Mammary epithelial cell (primary cell): ENCODE data around the gene FYB2.

Experiments used
- EZH2 ChIP-seq: IDR thresholded peaks from 2 replicates; pipeline ENCODE4 v1.6.1; 2012; ENCODE audit warnings: low read length, inconsistent platforms, borderline replicate concordance
- TF ChIP-seq, protein P1 (sequence below), 2 donors: IDR thresholded peaks in 1 of 2; conservative IDR thresholded peaks in 1 of 2; 2 replicates each; pipeline ENCODE4 v1.5.1; 2011 to 2012; ENCODE audit warnings: inconsistent platforms in 2 of 2, low read length in 2 of 2, mild to moderate bottlenecking in 2 of 2, control low read depth in 1 of 2, low read depth in 1 of 2; ENCODE audit not compliant: insufficient read depth in 1 of 2; ENCODE audit errors: extremely low read depth in 1 of 2

DNA sequence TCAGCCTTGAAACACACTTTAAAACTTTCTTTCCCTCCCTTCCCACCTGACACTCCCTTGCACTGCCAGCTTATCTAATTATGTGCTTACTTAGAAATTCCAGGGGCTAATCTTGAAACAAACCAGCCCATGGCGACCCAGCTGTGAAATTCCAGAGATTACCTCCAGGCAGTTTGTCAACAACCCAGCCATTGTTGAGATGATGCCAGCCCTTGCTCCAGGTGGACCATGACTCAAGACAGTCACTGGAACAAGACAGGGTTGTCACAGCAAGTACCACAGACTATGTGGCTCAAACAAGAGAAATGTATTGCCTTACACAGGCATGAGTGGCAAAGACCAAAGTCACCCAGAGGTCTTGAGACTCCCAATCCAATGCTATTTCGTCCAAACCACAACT, 7.9 kb downstream of the FYB2 start:
- TF ChIP-seq, protein P1, sequence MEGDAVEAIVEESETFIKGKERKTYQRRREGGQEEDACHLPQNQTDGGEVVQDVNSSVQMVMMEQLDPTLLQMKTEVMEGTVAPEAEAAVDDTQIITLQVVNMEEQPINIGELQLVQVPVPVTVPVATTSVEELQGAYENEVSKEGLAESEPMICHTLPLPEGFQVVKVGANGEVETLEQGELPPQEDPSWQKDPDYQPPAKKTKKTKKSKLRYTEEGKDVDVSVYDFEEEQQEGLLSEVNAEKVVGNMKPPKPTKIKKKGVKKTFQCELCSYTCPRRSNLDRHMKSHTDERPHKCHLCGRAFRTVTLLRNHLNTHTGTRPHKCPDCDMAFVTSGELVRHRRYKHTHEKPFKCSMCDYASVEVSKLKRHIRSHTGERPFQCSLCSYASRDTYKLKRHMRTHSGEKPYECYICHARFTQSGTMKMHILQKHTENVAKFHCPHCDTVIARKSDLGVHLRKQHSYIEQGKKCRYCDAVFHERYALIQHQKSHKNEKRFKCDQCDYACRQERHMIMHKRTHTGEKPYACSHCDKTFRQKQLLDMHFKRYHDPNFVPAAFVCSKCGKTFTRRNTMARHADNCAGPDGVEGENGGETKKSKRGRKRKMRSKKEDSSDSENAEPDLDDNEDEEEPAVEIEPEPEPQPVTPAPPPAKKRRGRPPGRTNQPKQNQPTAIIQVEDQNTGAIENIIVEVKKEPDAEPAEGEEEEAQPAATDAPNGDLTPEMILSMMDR (conservative IDR thresholded peaks at IDR 0.05 in 1 of 2, IDR thresholded peaks at IDR 0.05 in 1 of 2; ENCODE audit: extremely low read depth in 1 of 2, insufficient read depth in 1 of 2, low read depth in 1 of 2, low read length in 2 of 2): no peak
- TF ChIP-seq EZH2: no peak
